ENCODE results near the gene SRM. TPM values are rescaled to one million over a fixed set of nuclear protein-coding genes. Genes with fewer than 3 reads are reported as not detected.
"Not testable (repeated sequence)": the region's sequence is repeated elsewhere in the genome, so short reads cannot be mapped to it uniquely, and the experiment has no call there.

SRM gene
- total and polyA plus RNA-seq, 5 donors from 2014 or later, result 29.6 to 89.6 (median 75.0) TPM

- Mint-ChIP-seq H3K27ac (peak within 1 kb of the TSS; percentile 96 to 98 (median 96)), H3K4me3 (peak within 1 kb of the TSS; percentile 91 to 97 (median 96)), H3K36me3 (peaks cover 7% of the 10 kb centered on the region), H3K4me1 (peaks cover 7 to 22% (median 11%) of the 10 kb centered on the region in 4 donors), H3K27me3 (no peaks in the 10 kb centered on the region), H3K9me3 (no peaks in the 10 kb centered on the region)
- peaks cover 21% of the 10 kb centered on the region for H3K36me3 ChIP-seq (ENCODE audit: control insufficient read depth, insufficient read depth, low read length)
- peaks cover 15% of the 10 kb centered on the region for H3K4me1 ChIP-seq (ENCODE audit: control insufficient read depth, insufficient read depth, low read length, poor library complexity, severe bottlenecking)
- peak; percentile 94 for ATAC-seq (ENCODE audit: low read depth in 2 of 2)
- no peaks in the 10 kb centered on the region for H3K27me3 ChIP-seq (ENCODE audit: control insufficient read depth, insufficient read depth, low read length)
- no peaks in the 10 kb centered on the region for H3K9me3 ChIP-seq (ENCODE audit: control insufficient read depth in 2 of 2, low read length in 2 of 2)
- DNase-seq, result peak; percentile 93 to 94 (median 94)
- H3K4me3 ChIP-seq (ENCODE audit: low read depth, low read length), result peak within 1 kb of the TSS; percentile 92
- peak within 1 kb of the TSS; percentile 73 for H3K27ac ChIP-seq (ENCODE audit: insufficient read depth, low read length, poor library complexity, severe bottlenecking)
Measured at GRCh38 chr1:11099310-11100148, 39.7 kb upstream of the SRM start, which contains the start of gene EXOSC10. TSS of gene EXOSC10 (minus strand) at chr1:11099869. CDS start at chr1:11099831, 38 bp downstream.

GRCh38 chr1:11098931-11099309, 39.1 kb upstream of the SRM start:
- no peaks in the 10 kb centered on the region for H3K9me3 ChIP-seq (ENCODE audit: control insufficient read depth in 2 of 2, low read length in 2 of 2)
- Mint-ChIP-seq H3K4me1 (peaks cover 7 to 22% (median 11%) of the 10 kb centered on the region in 4 donors), H3K27me3 (no peaks in the 10 kb centered on the region), H3K36me3 (peaks cover 7% of the 10 kb centered on the region), H3K4me3 (peak overlapping the region; percentile 91 to 97 (median 96)), H3K9me3 (no peaks in the 10 kb centered on the region), H3K27ac (peak overlapping the region; percentile 92 to 98 (median 96))
- H3K27me3 ChIP-seq (ENCODE audit: control insufficient read depth, insufficient read depth, low read length), result no peaks in the 10 kb centered on the region
- DNase-seq (no peak), ATAC-seq (ENCODE audit: low read depth in 2 of 2) (no peak)
- peaks cover 24% of the 10 kb centered on the region for H3K36me3 ChIP-seq (ENCODE audit: control insufficient read depth, insufficient read depth, low read length)
- peak overlapping the region; percentile 92 for H3K4me3 ChIP-seq (ENCODE audit: low read depth, low read length)
- H3K27ac ChIP-seq (ENCODE audit: insufficient read depth, low read length, poor library complexity, severe bottlenecking), result peak overlapping the region; percentile 73
- peaks cover 15% of the 10 kb centered on the region for H3K4me1 ChIP-seq (ENCODE audit: control insufficient read depth, insufficient read depth, low read length, poor library complexity, severe bottlenecking)

GRCh38 chr1:11083784-11084183, 24.0 kb upstream of the SRM start:
- not testable (repeated sequence) for H3K4me1 Mint-ChIP-seq; H3K27me3 ChIP-seq (ENCODE audit: control insufficient read depth, insufficient read depth, low read length); H3K27me3 Mint-ChIP-seq; H3K27ac Mint-ChIP-seq; H3K4me3 Mint-ChIP-seq; ATAC-seq (ENCODE audit: low read depth in 2 of 2); H3K4me3 ChIP-seq (ENCODE audit: low read depth, low read length); H3K9me3 ChIP-seq (ENCODE audit: control insufficient read depth in 2 of 2, low read length in 2 of 2); H3K4me1 ChIP-seq (ENCODE audit: control insufficient read depth, insufficient read depth, low read length, poor library complexity, severe bottlenecking); H3K27ac ChIP-seq (ENCODE audit: insufficient read depth, low read length, poor library complexity, severe bottlenecking); H3K9me3 Mint-ChIP-seq; DNase-seq
- peaks cover 53% of the 10 kb centered on the region for H3K36me3 ChIP-seq (ENCODE audit: control insufficient read depth, insufficient read depth, low read length)
- peaks cover 61% of the 10 kb centered on the region for H3K36me3 Mint-ChIP-seq

GRCh38 chr1:11080931-11081330, 21.1 kb upstream of the SRM start:
- Histone ChIP-seq H3K4me1 (ENCODE audit: control insufficient read depth, insufficient read depth, low read length, poor library complexity, severe bottlenecking) (no peaks in the 10 kb centered on the region), H3K36me3 (ENCODE audit: control insufficient read depth, insufficient read depth, low read length) (peaks cover 58% of the 10 kb centered on the region), H3K4me3 (ENCODE audit: low read depth, low read length) (no peak overlapping the region), H3K9me3 (ENCODE audit: control insufficient read depth in 2 of 2, low read length in 2 of 2) (no peaks in the 10 kb centered on the region), H3K27me3 (ENCODE audit: control insufficient read depth, insufficient read depth, low read length) (no peaks in the 10 kb centered on the region), H3K27ac (ENCODE audit: insufficient read depth, low read length, poor library complexity, severe bottlenecking) (no peak overlapping the region)
- Mint-ChIP-seq H3K27me3 (no peaks in the 10 kb centered on the region), H3K27ac (no peak overlapping the region), H3K4me1 (no peaks in the 10 kb centered on the region), H3K9me3 (no peaks in the 10 kb centered on the region), H3K4me3 (no peak overlapping the region), H3K36me3 (peaks cover 50% of the 10 kb centered on the region)
- ATAC-seq (ENCODE audit: low read depth in 2 of 2) (no peak), DNase-seq (no peak)

- Mint-ChIP-seq H3K4me1 (no peaks in the 10 kb centered on the region), H3K27me3 (no peaks in the 10 kb centered on the region), H3K9me3 (no peaks in the 10 kb centered on the region), H3K27ac (no peak overlapping the region), H3K4me3 (no peak overlapping the region), H3K36me3 (peaks cover 49% of the 10 kb centered on the region)
- H3K27me3 ChIP-seq (ENCODE audit: control insufficient read depth, insufficient read depth, low read length), result no peaks in the 10 kb centered on the region
- ATAC-seq (ENCODE audit: low read depth in 2 of 2), result no peak
- no peak overlapping the region for H3K27ac ChIP-seq (ENCODE audit: insufficient read depth, low read length, poor library complexity, severe bottlenecking)
- H3K36me3 ChIP-seq (ENCODE audit: control insufficient read depth, insufficient read depth, low read length), result peaks cover 76% of the 10 kb centered on the region
- H3K4me1 ChIP-seq (ENCODE audit: control insufficient read depth, insufficient read depth, low read length, poor library complexity, severe bottlenecking), result no peaks in the 10 kb centered on the region
- DNase-seq, result no peak
- no peaks in the 10 kb centered on the region for H3K9me3 ChIP-seq (ENCODE audit: control insufficient read depth in 2 of 2, low read length in 2 of 2)
- H3K4me3 ChIP-seq (ENCODE audit: low read depth, low read length), result no peak overlapping the region
Measured at GRCh38 chr1:11078631-11079030, 18.8 kb upstream of the SRM start.

GRCh38 chr1:11073398-11073797, 13.6 kb upstream of the SRM start:
- H3K9me3 ChIP-seq (ENCODE audit: control insufficient read depth in 2 of 2, low read length in 2 of 2); H3K4me1 ChIP-seq (ENCODE audit: control insufficient read depth, insufficient read depth, low read length, poor library complexity, severe bottlenecking); ATAC-seq (ENCODE audit: low read depth in 2 of 2); H3K4me1 Mint-ChIP-seq; H3K4me3 Mint-ChIP-seq; H3K9me3 Mint-ChIP-seq; H3K4me3 ChIP-seq (ENCODE audit: low read depth, low read length); DNase-seq; H3K27ac Mint-ChIP-seq; H3K27ac ChIP-seq (ENCODE audit: insufficient read depth, low read length, poor library complexity, severe bottlenecking); H3K27me3 ChIP-seq (ENCODE audit: control insufficient read depth, insufficient read depth, low read length); H3K27me3 Mint-ChIP-seq: not testable (repeated sequence)
- H3K36me3 Mint-ChIP-seq, result peaks cover 45% of the 10 kb centered on the region
- peaks cover 88% of the 10 kb centered on the region for H3K36me3 ChIP-seq (ENCODE audit: control insufficient read depth, insufficient read depth, low read length)

GRCh38 chr1:11072216-11072917, 12.5 kb upstream of the SRM start:
- Mint-ChIP-seq H3K36me3 (peaks cover 41% of the 10 kb centered on the region), H3K4me3 (no peak overlapping the region), H3K4me1 (peaks cover 0 to 2% (median 0%) of the 10 kb centered on the region in 4 donors), H3K9me3 (no peaks in the 10 kb centered on the region), H3K27ac (peak overlapping the region in 1 of 3 donors; percentile 60), H3K27me3 (no peaks in the 10 kb centered on the region)
- Histone ChIP-seq H3K36me3 (ENCODE audit: control insufficient read depth, insufficient read depth, low read length) (peaks cover 91% of the 10 kb centered on the region), H3K4me1 (ENCODE audit: control insufficient read depth, insufficient read depth, low read length, poor library complexity, severe bottlenecking) (no peaks in the 10 kb centered on the region), H3K27ac (ENCODE audit: insufficient read depth, low read length, poor library complexity, severe bottlenecking) (no peak overlapping the region), H3K9me3 (ENCODE audit: control insufficient read depth in 2 of 2, low read length in 2 of 2) (no peaks in the 10 kb centered on the region), H3K27me3 (ENCODE audit: control insufficient read depth, insufficient read depth, low read length) (no peaks in the 10 kb centered on the region), H3K4me3 (ENCODE audit: low read depth, low read length) (no peak overlapping the region)
- no peak for DNase-seq
- no peak for ATAC-seq (ENCODE audit: low read depth in 2 of 2)
